IMR-90 (cell line): ENCODE data around the gene CLDN9.

Experiments
- MAFK ChIP-seq: IDR thresholded peaks from 2 replicates; pipeline ENCODE4 v1.6.1; 2012; ENCODE audit warnings: low read depth, low read length, improper control_type of control experiment
- POLR2A ChIP-seq: IDR thresholded peaks from 2 replicates; pipeline ENCODE4 v1.6.1; 2012; ENCODE audit warnings: mild to moderate bottlenecking, low read depth, low read length
- TF ChIP-seq, protein P1 (sequence below): conservative IDR thresholded peaks from 2 replicates; pipeline ENCODE4 v1.5.1; 2012; ENCODE audit warnings: mild to moderate bottlenecking, low read depth, low read length, improper control_type of control experiment

DNA sequence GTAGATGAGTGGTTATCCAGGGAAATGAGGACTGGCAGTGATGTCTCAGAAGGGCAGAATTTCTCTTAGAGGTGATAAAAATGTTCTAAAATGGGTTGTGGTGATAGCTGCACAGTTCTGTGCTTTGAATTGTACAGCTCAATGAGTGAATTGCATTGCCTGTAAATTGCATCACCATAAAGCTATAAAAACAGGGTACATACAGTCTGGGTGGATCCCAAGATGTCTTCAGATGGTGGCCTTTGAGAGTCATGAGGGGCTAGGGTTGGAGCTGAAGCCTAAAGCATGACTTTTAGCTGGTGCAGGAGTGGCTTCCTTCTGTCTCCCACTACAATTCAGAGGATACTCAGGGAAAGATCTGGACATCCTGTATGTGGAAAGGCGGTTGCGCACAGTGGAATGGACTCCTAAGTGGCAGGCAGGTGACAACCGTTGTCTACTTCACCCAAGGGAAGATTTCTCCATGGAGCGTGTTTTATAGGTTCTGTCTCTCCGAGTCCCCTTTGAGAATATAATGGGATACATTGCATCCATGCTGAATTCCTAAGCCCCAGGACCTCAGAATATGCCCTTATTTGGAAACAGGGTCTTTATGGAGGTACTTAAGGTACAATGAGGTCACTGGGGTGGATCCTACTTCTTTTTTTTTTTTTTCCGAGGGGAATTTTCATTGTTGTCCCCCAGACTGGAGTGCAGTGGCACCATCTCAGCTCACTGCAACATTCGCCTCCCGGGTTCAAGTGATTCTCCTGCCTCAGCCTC is 51.1 kb downstream of the CLDN9 start:
- TF ChIP-seq, protein P1, sequence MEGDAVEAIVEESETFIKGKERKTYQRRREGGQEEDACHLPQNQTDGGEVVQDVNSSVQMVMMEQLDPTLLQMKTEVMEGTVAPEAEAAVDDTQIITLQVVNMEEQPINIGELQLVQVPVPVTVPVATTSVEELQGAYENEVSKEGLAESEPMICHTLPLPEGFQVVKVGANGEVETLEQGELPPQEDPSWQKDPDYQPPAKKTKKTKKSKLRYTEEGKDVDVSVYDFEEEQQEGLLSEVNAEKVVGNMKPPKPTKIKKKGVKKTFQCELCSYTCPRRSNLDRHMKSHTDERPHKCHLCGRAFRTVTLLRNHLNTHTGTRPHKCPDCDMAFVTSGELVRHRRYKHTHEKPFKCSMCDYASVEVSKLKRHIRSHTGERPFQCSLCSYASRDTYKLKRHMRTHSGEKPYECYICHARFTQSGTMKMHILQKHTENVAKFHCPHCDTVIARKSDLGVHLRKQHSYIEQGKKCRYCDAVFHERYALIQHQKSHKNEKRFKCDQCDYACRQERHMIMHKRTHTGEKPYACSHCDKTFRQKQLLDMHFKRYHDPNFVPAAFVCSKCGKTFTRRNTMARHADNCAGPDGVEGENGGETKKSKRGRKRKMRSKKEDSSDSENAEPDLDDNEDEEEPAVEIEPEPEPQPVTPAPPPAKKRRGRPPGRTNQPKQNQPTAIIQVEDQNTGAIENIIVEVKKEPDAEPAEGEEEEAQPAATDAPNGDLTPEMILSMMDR = no peak
- TF ChIP-seq POLR2A = no peak
- TF ChIP-seq MAFK = no peak
